Esophagus squamous epithelium (tissue), 5 donors: ENCODE measurements around the gene SPTLC3. TPM values are rescaled to one million over a fixed set of nuclear protein-coding genes. Genes with fewer than 3 reads are reported as not detected.

Experiments
- DNase-seq: peaks from one replicate; lab custom pipeline; 2025; lab: John Stamatoyannopoulos, UW
- H3K27ac ChIP-seq, 4 donors: fragments of 200-600 bp; sonication (generic); one replicate each; pipeline ENCODE4 v1.5.1; 2016 to 2019; ENCODE audit warnings: mild to moderate bottlenecking in 1 of 4
- H3K27me3 ChIP-seq, 4 donors: fragments of 200-600 bp; sonication (generic); 1 replicate in 3 of 4; 2 replicates in 1 of 4; pipeline versions ENCODE4 v1.5.1 to v1.6.0; 2017 to 2021; ENCODE audit warnings: antibody characterized with exemption in 1 of 4
- H3K36me3 ChIP-seq, 3 donors: fragments of 200-600 bp; sonication (generic); one replicate each; pipeline ENCODE4 v1.5.1; 2016 to 2019
- H3K4me1 ChIP-seq, 3 donors: fragments of 200-600 bp; sonication (generic); one replicate each; pipeline ENCODE4 v1.5.1; 2017 to 2019
- H3K4me3 ChIP-seq, 4 donors: fragments of 200-600 bp; sonication (generic); 1 replicate in 3 of 4; 2 replicates in 1 of 4; pipeline ENCODE4 v1.5.1; 2016 to 2019; ENCODE audit warnings: mild to moderate bottlenecking in 2 of 4, moderate library complexity in 1 of 4
- H3K9me3 ChIP-seq, 3 donors: fragments of 200-600 bp; sonication (generic); one replicate each; pipeline ENCODE4 v1.5.1; 2016 to 2019
- CTCF ChIP-seq, 6 experiments: fragments of 450-650 bp in 4 of 6; fragments of 200-600 bp in 2 of 6; sonication (generic) in 2 of 6; IDR thresholded peaks; one replicate each; pipeline ENCODE4 v1.5.1; 2016 to 2019; ENCODE audit warnings: antibody characterized with exemption in 6 of 6, mild to moderate bottlenecking in 4 of 6, moderate library complexity in 4 of 6
- POLR2A ChIP-seq, 4 donors: fragments of 450-650 bp; IDR thresholded peaks; one replicate each; pipeline ENCODE4 v1.6.1; 2017; ENCODE audit warnings: antibody characterized with exemption in 4 of 4, mild to moderate bottlenecking in 4 of 4, moderate library complexity in 3 of 4
- WGBS, 2 donors: methylation state at CpG; one replicate each; pipeline ENCODE4 v1.1.5; 2018; 5-methylcytosine and 5-hydroxymethylcytosine counted together
- intact Hi-C: fragments of 100-400 bp; cut with DNase I; formaldehyde crosslinking; loops from one replicate; pipeline ENCODE4 v1.15.0; 2022
- total RNA-seq, 4 donors: library from RNA; depleted of rRNA; stranded (reverse); fragments of >200 nt; gene quantifications; one replicate each; pipeline ENCODE4 v1.1.0, GENCODE V29; 2016
- donor health status: DM: yes; HTN: yes; CAD: no.

SPTLC3 gene
- total RNA-seq, 4 donors from 2014 or later: 6.9 to 9.1 (median 7.3) TPM

GRCh38 chr20:13211956-13212618, 203.3 kb downstream of the SPTLC3 start:
- H3K36me3 ChIP-seq: no peaks in the 10 kb centered on the region
- TF ChIP-seq POLR2A (IDR thresholded peaks at IDR 0.05) (no peak), CTCF (IDR thresholded peaks at IDR 0.05) (no peak)
- no peaks in the 10 kb centered on the region for H3K4me1 ChIP-seq
- peak overlapping the region in 1 of 4 donors; percentile 38 for H3K27ac ChIP-seq
- 60 to 76% methylated on average over 4 of the region's 4 CpGs for WGBS, 2 donors
- H3K4me3 ChIP-seq: no peak overlapping the region
- peaks cover 0 to 8% (median 0%) of the 10 kb centered on the region in 4 donors for H3K27me3 ChIP-seq
- no peak for DNase-seq
- no peaks in the 10 kb centered on the region for H3K9me3 ChIP-seq
- intact Hi-C loops: no loop called here

DNA sequence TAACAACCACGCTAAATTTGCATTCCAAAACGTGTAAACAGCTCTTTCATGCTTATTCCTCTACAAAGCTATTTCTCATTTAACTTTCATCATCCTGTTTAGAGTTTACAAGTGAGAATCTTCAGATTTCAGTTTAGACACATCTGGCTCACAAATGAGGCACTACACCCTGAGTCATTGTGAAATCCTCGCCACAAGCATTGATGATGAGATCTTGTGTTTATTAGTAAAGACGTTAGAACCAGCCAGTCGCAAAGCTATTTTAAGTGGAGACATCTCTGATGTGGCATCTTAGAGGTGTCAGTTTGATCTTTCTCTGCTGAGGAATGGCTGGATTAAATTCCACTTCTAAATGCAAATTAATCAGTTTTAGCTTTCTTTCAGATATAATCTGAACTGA, 204.0 kb downstream of the SPTLC3 start:
- no peak for DNase-seq
- intact Hi-C loops: no loop called here
- H3K4me3 ChIP-seq: no peak overlapping the region
- no peaks in the 10 kb centered on the region for H3K9me3 ChIP-seq
- TF ChIP-seq POLR2A (IDR thresholded peaks at IDR 0.05): no peak
- no peak for TF ChIP-seq CTCF (IDR thresholded peaks at IDR 0.05)
- 50 to 53% methylated on average over 5 of the region's 5 CpGs for WGBS, 2 donors
- peak overlapping the region in 2 of 4 donors; percentile 34 to 38 for H3K27ac ChIP-seq
- no peaks in the 10 kb centered on the region for H3K36me3 ChIP-seq
- H3K27me3 ChIP-seq: peaks cover 0 to 9% (median 0%) of the 10 kb centered on the region in 4 donors
- no peaks in the 10 kb centered on the region for H3K4me1 ChIP-seq

DNA sequence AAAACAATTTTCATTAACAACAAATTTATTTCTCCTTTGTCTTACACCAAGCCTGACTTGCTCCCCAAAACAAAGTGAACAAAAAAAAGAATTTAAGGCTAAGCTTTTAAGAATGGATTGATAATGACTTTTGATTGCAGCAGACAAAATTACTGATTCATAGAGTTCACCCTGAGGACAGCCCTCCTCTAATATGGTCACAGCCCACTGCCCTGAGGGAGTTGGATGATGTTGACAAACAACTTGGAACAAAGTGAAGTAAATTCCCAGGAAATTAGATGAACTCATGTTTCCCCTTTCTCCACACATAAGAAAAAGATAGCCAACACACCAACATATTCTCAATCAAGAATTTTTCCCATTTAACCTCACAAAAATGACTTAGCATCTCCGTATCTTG, 204.6 kb downstream of the SPTLC3 start:
- 61 to 100% methylated on average over 1 of the region's 1 CpG for WGBS, 2 donors
- H3K27me3 ChIP-seq: peaks cover 0 to 15% (median 0%) of the 10 kb centered on the region in 4 donors
- intact Hi-C loops: no loop called here
- no peak overlapping the region for H3K4me3 ChIP-seq
- H3K4me1 ChIP-seq: no peaks in the 10 kb centered on the region
- no peaks in the 10 kb centered on the region for H3K36me3 ChIP-seq
- H3K9me3 ChIP-seq: no peaks in the 10 kb centered on the region
- TF ChIP-seq POLR2A (IDR thresholded peaks at IDR 0.05) (no peak), CTCF (IDR thresholded peaks at IDR 0.05) (no peak)
- peak overlapping the region in 1 of 4 donors; percentile 34 for H3K27ac ChIP-seq
- DNase-seq: no peak

DNA sequence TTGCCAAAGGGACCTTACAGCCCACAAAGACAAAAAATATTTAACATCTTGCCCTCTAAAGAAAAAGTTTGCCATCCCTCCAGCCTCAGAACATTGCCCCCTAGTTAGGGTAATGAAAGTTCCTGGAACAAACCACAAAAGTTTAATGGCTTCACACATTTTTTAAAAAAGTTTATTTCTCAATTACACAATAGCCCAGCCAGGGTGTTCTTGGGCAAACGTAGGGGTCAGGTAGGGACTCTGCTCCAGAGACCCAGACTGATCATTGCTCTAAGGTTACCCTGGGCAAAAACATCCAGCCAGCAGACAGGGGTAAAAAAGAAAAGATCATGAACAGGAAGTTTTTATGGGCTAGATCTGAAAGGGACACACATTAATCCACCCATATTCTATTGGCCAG, 207.8 kb downstream of the SPTLC3 start:
- no peak overlapping the region for H3K27ac ChIP-seq
- 31 to 67% methylated on average over 1 of the region's 1 CpG for WGBS, 2 donors
- no peaks in the 10 kb centered on the region for H3K9me3 ChIP-seq
- intact Hi-C loops: no loop called here
- H3K4me1 ChIP-seq: peaks cover 0 to 21% (median 13%) of the 10 kb centered on the region in 3 donors
- peaks cover 0 to 45% (median 2%) of the 10 kb centered on the region in 4 donors for H3K27me3 ChIP-seq
- no peaks in the 10 kb centered on the region for H3K36me3 ChIP-seq
- no peak for TF ChIP-seq CTCF (IDR thresholded peaks at IDR 0.05)
- TF ChIP-seq POLR2A (IDR thresholded peaks at IDR 0.05): no peak
- H3K4me3 ChIP-seq: no peak overlapping the region
- no peak for DNase-seq

Other genes starting within 250 kb of the SPTLC3 start
- 10 to 100 TPM in 1 of 4 donors, 1 to 10 TPM in 3; 2.3 to 17.5 (median 4.4) TPM for gene ISM1, start 212.3 kb downstream of the SPTLC3 start, total RNA-seq